ENCODE results near the gene DNAJB2.
"Not testable (repeated sequence)": the region's sequence is repeated elsewhere in the genome, so short reads cannot be mapped to it uniquely, and the experiment has no call there.

DNAJB2 gene

GRCh38 chr2:219286436-219287115 is 7.4 kb downstream of the DNAJB2 start:
- DNase-seq = no peak

GRCh38 chr2:219287116-219287440 is 7.9 kb downstream of the DNAJB2 start:
- DNase-seq = not testable (repeated sequence)

GRCh38 chr2:219287580-219288265 is 8.6 kb downstream of the DNAJB2 start:
- DNase-seq = no peak

GRCh38 chr2:219289195-219289536 is 10.0 kb downstream of the DNAJB2 start:
- no peak for DNase-seq

GRCh38 chr2:219289537-219290361 is 10.6 kb downstream of the DNAJB2 start:
- no peak for DNase-seq

GRCh38 chr2:219290381-219291171 is 11.4 kb downstream of the DNAJB2 start:
- DNase-seq = no peak

GRCh38 chr2:219291394-219291793 is 12.2 kb downstream of the DNAJB2 start:
- no peak for DNase-seq

GRCh38 chr2:219291910-219292490 is 12.8 kb downstream of the DNAJB2 start:
- no peak for DNase-seq

- DNase-seq = no peak
Observed at GRCh38 chr2:219292616-219293015, 13.4 kb downstream of the DNAJB2 start.

GRCh38 chr2:219293736-219294231 is 14.6 kb downstream of the DNAJB2 start:
- no peak for DNase-seq

GRCh38 chr2:219294356-219295351 is 15.5 kb downstream of the DNAJB2 start:
- peak; percentile 88 for DNase-seq

GRCh38 chr2:219296142-219296541 is 17.0 kb downstream of the DNAJB2 start:
- no peak for DNase-seq

GRCh38 chr2:219296631-219297391 is 17.6 kb downstream of the DNAJB2 start:
- no peak for DNase-seq

- DNase-seq = no peak
Observed at GRCh38 chr2:219297766-219298456, 18.7 kb downstream of the DNAJB2 start.

- peak; percentile 89 for DNase-seq
Observed at GRCh38 chr2:219298759-219299371, 19.7 kb downstream of the DNAJB2 start.

- no peak for DNase-seq
Observed at GRCh38 chr2:219299372-219299760, 20.2 kb downstream of the DNAJB2 start.

- no peak for DNase-seq
Observed at GRCh38 chr2:219300022-219300421, 20.9 kb downstream of the DNAJB2 start.

- DNase-seq = no peak
Observed at GRCh38 chr2:219302412-219302968, 23.3 kb downstream of the DNAJB2 start.

- DNase-seq = no peak
Observed at GRCh38 chr2:219304223-219304622, 25.1 kb downstream of the DNAJB2 start.
